ENCODE data around the gene INPP5B. TPM values are rescaled to one million over a fixed set of nuclear protein-coding genes. Genes with fewer than 3 reads are reported as not detected.
A peak's percentile ranks its signal among the peaks of the same experiment; 100 is the strongest.
"Not testable (repeated sequence)": the region's sequence is repeated elsewhere in the genome, so short reads cannot be mapped to it uniquely, and the experiment has no call there.

Gene INPP5B
- total RNA-seq, 1 experiment from 2014 or later = 35.9 TPM

- no peak for DNase-seq (ENCODE audit: low read depth, low spot score)
- in situ Hi-C loops (cut with HindIII; ENCODE audit: low pct_unique_long_range_greater_than_20kb, low sequenced_read_pairs) = no loop called here
Measured at GRCh38 chr1:37951041-37951782, 4.4 kb upstream of the INPP5B start.

- no peak for DNase-seq (ENCODE audit: low read depth, low spot score)
- in situ Hi-C loops (cut with HindIII; ENCODE audit: low pct_unique_long_range_greater_than_20kb, low sequenced_read_pairs) = no loop called here
Measured at GRCh38 chr1:37949524-37950152, 2.8 kb upstream of the INPP5B start.

DNA sequence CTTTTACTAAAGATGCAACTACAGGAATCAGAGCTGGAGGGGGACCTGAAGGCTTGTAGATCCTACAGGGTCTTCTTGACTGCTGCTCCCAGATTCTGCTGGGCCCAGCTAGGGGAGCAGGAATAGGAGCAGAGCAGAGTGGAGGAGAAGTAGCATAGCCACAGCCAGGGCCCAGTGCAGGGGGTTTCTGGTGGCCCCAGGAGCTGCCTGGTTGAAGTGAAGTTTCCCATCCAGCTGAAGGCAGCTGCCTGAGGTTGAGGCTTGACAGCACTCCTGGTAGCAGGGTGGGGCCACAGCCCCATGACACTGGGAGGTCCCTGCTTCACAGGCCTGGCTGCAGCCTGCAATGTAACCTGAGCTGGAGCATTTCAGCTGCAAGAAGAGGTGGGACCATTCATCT, 2.0 kb upstream of the INPP5B start:
- DNase-seq (ENCODE audit: low read depth, low spot score) = no peak
- in situ Hi-C loops (cut with HindIII; ENCODE audit: low pct_unique_long_range_greater_than_20kb, low sequenced_read_pairs) = no loop called here

DNA sequence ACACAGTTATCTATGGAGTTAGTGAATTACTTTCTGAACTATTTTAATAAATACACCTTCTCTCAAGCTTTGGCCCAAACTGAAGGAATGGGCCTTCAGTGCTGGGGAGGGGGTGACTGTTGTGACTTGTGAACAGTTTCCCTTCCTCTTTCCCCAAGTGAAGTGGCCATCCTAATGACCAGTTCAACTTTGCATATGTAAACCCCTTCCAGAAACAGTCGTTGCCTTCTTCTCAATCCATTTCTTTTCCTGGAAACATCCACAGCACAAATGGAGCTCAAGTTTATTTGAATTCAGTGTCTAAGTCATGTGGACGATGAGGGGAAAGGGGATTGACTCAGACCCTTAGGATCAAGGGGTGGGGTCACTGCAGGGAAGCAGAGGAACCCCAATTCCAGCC, 1.3 kb upstream of the INPP5B start:
- in situ Hi-C loops (cut with HindIII; ENCODE audit: low pct_unique_long_range_greater_than_20kb, low sequenced_read_pairs) = no loop called here
- DNase-seq (ENCODE audit: low read depth, low spot score) = no peak

DNA sequence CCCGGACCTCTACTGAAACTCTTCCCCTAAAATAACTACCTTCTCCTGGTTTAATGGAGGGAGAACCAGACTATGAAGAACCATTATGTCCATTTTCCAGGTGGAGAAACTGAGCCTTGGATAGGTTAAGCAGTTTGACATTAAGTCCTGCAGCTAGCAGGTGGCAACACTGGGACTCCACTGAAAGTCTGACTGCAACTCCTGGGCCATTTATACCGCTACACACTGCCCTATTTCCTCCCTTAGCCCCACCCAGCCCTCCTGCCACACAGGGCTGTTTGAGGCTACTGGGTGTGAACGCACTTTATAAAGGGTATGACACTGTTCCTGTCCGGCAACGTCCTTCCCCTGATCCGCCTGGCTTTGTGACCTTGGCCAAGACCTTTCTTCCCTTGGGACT, 511 bp upstream of the INPP5B start:
- in situ Hi-C loops (cut with HindIII; ENCODE audit: low pct_unique_long_range_greater_than_20kb, low sequenced_read_pairs) = no loop called here
- DNase-seq (ENCODE audit: low read depth, low spot score) = no peak

DNA sequence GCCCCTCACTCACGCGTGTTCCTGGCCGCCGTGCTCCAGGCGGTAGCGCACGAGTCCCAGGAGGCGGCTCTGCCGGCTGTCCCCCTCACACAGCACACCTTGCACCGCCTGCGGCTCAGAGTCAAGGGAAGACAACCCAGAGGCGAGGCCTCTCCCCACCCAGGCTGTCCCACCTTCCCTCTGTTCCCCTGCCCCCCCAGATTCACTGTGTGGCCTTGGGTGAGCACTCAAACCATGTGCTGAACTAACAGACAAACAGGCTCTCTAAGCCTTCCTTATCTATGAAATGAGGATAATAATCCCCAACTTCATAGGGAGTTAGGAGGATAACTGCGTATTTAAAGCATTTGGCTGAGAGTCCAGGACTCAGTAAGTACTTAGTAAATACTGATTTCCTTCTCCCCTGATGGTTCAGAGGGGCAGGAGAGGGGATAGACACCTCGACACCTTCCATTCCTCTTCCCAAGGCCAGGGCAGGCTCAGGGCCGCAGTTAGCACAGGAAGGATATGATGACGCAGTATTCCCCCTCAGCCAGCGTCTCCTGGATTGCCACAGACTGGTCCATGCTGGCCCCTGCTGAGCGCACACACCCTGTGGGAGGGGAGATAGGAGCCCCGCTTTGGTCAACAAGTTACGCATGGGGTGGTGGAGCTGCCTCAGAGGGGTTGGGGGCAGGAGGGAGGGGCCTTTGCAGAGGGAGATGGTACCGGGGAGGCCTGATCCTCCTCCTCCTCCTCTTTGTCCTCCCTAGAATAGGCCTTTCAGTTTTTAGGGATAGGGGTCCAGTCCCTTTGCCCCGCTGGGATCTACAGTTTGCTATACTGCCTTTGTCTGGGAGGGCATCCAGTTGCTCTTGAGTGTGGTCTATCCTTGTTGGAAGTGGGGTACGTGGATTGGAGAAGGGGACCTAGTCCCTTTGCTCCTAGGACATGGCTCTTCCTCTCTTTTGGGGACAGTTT, 830 bp downstream of the INPP5B start:
- peak; percentile 42 for DNase-seq (ENCODE audit: low read depth, low spot score)
- in situ Hi-C loops (cut with HindIII; ENCODE audit: low pct_unique_long_range_greater_than_20kb, low sequenced_read_pairs) = no loop called here

DNA sequence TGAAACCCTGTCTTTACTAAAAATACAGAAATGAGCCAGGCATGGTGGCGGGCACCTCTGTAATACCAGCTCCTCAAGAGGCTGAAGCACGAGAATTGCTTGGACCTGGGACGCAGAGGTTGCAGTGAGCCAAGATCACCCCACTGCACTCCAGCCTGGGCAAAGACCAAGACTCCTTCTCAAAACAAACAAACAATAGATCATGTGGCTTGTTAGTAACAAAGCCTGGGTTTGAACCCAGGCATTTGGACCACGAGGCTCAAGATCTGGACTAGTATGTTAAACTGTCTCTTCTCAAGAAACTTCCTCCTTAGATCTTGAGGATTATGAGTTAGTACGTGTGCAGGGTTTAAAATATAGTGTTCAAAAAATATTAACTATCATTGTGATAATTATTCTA, 1.6 kb downstream of the INPP5B start:
- in situ Hi-C loops (cut with HindIII; ENCODE audit: low pct_unique_long_range_greater_than_20kb, low sequenced_read_pairs) = no loop called here
- no peak for DNase-seq (ENCODE audit: low read depth, low spot score)

- in situ Hi-C loops (cut with HindIII; ENCODE audit: low pct_unique_long_range_greater_than_20kb, low sequenced_read_pairs) = no loop called here
- no peak for DNase-seq (ENCODE audit: low read depth, low spot score)
Measured at GRCh38 chr1:37944816-37945215, 2.0 kb downstream of the INPP5B start.

DNA sequence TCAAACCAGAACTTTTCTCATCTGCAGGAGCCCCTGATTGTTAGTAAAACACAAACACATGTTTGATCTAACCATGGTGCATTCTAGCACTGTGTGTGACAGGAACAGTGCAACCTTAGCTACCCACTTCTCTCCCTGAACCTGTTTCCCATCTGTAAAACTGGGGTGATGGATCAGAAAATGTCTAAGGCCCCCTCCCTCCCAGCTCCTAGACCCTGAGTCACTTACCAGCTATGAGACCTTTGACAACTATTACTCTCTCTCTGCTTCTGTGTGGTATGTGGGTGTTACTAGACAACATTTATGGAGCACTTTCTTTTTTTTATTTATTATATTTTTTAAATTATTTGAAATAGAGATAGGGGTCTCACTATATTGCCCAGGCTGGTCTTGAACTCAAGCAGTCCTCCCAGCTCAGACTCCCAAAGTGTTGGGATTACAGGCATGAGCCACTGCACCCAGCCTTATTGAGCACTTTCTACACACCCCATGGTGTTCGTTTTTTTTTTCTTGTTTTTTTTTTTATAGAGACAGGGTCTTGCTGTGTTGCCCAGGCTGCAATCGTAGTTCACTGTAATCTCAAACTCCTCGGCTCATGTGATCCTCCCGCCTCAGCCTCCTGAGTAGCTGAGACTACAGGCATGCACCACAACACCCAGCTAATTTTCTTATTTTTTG, 2.6 kb downstream of the INPP5B start:
- no peak for DNase-seq (ENCODE audit: low read depth, low spot score)
- in situ Hi-C loops (cut with HindIII; ENCODE audit: low pct_unique_long_range_greater_than_20kb, low sequenced_read_pairs) = no loop called here

GRCh38 chr1:37940299-37940947, 6.4 kb downstream of the INPP5B start:
- no peak for DNase-seq (ENCODE audit: low read depth, low spot score)
- in situ Hi-C loops (cut with HindIII; ENCODE audit: low pct_unique_long_range_greater_than_20kb, low sequenced_read_pairs) = no loop called here

- DNase-seq (ENCODE audit: low read depth, low spot score); in situ Hi-C loops (cut with HindIII; ENCODE audit: low pct_unique_long_range_greater_than_20kb, low sequenced_read_pairs): not testable (repeated sequence)
Measured at GRCh38 chr1:37936760-37937159, 10.1 kb downstream of the INPP5B start.

DNA sequence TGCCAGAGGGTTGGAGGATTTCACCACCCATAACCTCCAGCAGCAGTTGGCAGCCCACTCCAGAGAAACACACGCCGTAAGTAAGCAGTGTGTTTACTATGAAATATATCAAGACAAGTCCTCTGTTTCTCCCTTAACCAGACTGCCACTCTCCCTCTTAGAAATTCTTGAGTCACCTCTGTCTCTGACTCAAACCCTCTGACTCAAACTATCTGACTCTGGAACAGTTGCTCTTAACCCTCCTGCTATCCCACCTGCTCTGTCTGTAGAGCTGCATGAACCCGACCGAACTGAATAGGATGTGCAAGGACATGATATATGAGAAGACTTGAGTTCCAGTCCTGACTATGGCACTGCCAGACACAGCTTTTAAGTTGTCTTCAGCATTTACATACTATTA, 14.1 kb downstream of the INPP5B start:
- DNase-seq (ENCODE audit: low read depth, low spot score) = no peak
- in situ Hi-C loops (cut with HindIII; ENCODE audit: low pct_unique_long_range_greater_than_20kb, low sequenced_read_pairs) = no loop called here

DNA sequence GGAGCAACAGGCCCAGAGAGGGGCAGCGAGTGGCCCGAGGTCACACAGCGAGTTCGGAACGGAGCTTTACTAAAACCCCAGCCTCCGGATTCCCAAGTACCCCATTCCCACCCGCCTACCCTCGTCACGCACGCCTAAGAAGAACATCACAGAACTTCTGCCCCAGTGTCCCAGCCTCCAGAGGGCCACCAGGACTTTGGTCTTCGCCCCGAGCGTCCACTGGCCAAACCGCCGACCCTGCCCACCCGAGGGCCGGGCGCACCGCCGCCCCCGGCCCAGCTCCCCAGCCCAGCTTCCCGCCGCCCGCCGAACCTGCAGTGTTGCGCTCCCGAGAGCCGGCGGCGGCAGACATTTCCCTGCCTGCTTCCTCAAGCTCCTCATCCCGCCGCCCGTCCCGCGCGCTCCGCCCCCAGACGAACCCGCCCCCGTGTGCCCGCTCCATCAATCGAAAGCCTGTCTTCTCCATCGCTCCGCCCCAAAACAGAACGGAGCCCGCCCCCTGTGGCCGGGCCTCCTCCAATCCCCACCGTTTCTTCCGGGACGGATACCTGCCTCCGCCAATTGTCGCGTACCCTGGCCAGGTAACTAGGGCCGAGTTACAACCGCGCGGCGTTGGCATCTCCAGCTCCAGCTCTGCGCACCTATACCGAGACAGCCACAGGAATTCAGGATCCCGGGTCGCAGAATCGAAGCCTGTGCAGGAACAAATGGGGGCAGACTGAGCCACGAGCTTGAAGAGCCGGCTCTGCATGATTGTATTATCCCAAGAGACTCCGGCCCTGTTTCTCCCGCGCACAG, 15.3 kb downstream of the INPP5B start:
- DNase-seq (ENCODE audit: low read depth, low spot score) = peak; percentile 92
- in situ Hi-C loops (cut with HindIII; ENCODE audit: low pct_unique_long_range_greater_than_20kb, low sequenced_read_pairs) = no loop called here

DNA sequence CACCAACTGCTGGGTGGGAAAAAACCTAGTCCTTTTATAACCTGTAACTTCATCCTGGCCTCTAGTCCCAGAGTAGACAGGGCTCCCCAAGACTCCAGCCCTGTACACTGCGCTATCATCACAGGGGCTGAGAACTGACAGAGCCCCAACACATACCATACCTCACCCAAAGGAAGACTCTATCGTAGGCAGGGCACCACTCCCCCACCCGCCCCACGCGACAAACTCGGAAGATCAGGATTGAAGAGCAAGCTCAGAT, 15.8 kb downstream of the INPP5B start:
- in situ Hi-C loops (cut with HindIII; ENCODE audit: low pct_unique_long_range_greater_than_20kb, low sequenced_read_pairs) = no loop called here
- no peak for DNase-seq (ENCODE audit: low read depth, low spot score)

- in situ Hi-C loops (cut with HindIII; ENCODE audit: low pct_unique_long_range_greater_than_20kb, low sequenced_read_pairs) = no loop called here
- DNase-seq (ENCODE audit: low read depth, low spot score) = no peak
Measured at GRCh38 chr1:37930246-37931101, 16.4 kb downstream of the INPP5B start.

Data from SK-MEL-5 (cell line).